Parathyroid adenoma (tissue), 2 donors: ENCODE results near the gene MGRN1.

Source experiments
- H2AFZ ChIP-seq: fragments of 300-600 bp; sonication (generic); one replicate; pipeline ENCODE4 v1.7.0; 2017; ENCODE audit warnings: antibody characterized with exemption, mild to moderate bottlenecking
- H3K27ac ChIP-seq: fragments of 300-600 bp; sonication (generic); one replicate; pipeline ENCODE4 v1.7.0; 2017
- H3K27me3 ChIP-seq: fragments of 300-600 bp; sonication (generic); one replicate; pipeline ENCODE4 v1.7.0; 2017; ENCODE audit warnings: low read length; ENCODE audit not compliant: control insufficient read depth, insufficient read depth
- H3K36me3 ChIP-seq: fragments of 300-600 bp; sonication (generic); one replicate; pipeline ENCODE4 v1.7.0; 2017; ENCODE audit warnings: low read length; ENCODE audit not compliant: control insufficient read depth, insufficient read depth
- H3K4me1 ChIP-seq: fragments of 300-600 bp; sonication (generic); one replicate; pipeline ENCODE4 v1.7.0; 2017; ENCODE audit warnings: control low read depth
- H3K4me2 ChIP-seq: fragments of 300-600 bp; sonication (generic); one replicate; pipeline ENCODE4 v1.7.0; 2017; ENCODE audit warnings: low read length
- H3K4me3 ChIP-seq: fragments of 300-600 bp; sonication (generic); one replicate; pipeline ENCODE4 v1.7.0; 2017; ENCODE audit warnings: low read depth, low read length
- H3K79me2 ChIP-seq: fragments of 300-600 bp; sonication (generic); one replicate; pipeline ENCODE4 v1.7.0; 2017; ENCODE audit warnings: control low read depth
- H3K9ac ChIP-seq: fragments of 300-600 bp; sonication (generic); one replicate; pipeline ENCODE4 v1.7.0; 2017; ENCODE audit warnings: mild to moderate bottlenecking
- H3K9me3 ChIP-seq: fragments of 300-600 bp; sonication (generic); one replicate; pipeline ENCODE4 v1.7.0; 2017; ENCODE audit warnings: low read length; ENCODE audit not compliant: control insufficient read depth
- CTCF ChIP-seq: fragments of 300-600 bp; sonication (generic); IDR thresholded peaks from one replicate; pipeline ENCODE4 v1.7.0; 2017; ENCODE audit warnings: antibody characterized with exemption, mild to moderate bottlenecking
- donor health status: primary hyperparathyroidism.

The MGRN1 gene

GRCh38 chr16:4656695-4657686 lies 32.4 kb downstream of the MGRN1 start:
- no peak for TF ChIP-seq CTCF
- H3K36me3 ChIP-seq = no peaks in the 10 kb centered on the region

GRCh38 chr16:4659363-4660353 lies 35.0 kb downstream of the MGRN1 start:
- no peak for TF ChIP-seq CTCF
- no peak overlapping the region for H3K27ac ChIP-seq
- no peak overlapping the region for H2AFZ ChIP-seq
- peaks cover 8% of the 10 kb centered on the region for H3K79me2 ChIP-seq
- H3K4me2 ChIP-seq = no peak overlapping the region
- H3K4me1 ChIP-seq = no peaks in the 10 kb centered on the region
- no peak overlapping the region for H3K4me3 ChIP-seq
- H3K36me3 ChIP-seq = no peaks in the 10 kb centered on the region
- no peak overlapping the region for H3K9ac ChIP-seq
- H3K9me3 ChIP-seq = no peaks in the 10 kb centered on the region
- H3K27me3 ChIP-seq = no peaks in the 10 kb centered on the region

More at GRCh38 chr16:4656695-4657686, 32.4 kb downstream of the MGRN1 start:
- H3K4me2 ChIP-seq = no peak overlapping the region
- H3K27ac ChIP-seq = no peak overlapping the region
- no peaks in the 10 kb centered on the region for H3K9me3 ChIP-seq
- H3K9ac ChIP-seq = no peak overlapping the region
- no peaks in the 10 kb centered on the region for H3K27me3 ChIP-seq
- H3K4me3 ChIP-seq = no peak overlapping the region
- H3K4me1 ChIP-seq = no peaks in the 10 kb centered on the region
- H3K79me2 ChIP-seq = peaks cover 8% of the 10 kb centered on the region
- H2AFZ ChIP-seq = no peak overlapping the region

- H3K4me1 ChIP-seq = no peaks in the 10 kb centered on the region
- no peaks in the 10 kb centered on the region for H3K9me3 ChIP-seq
- no peak overlapping the region for H3K9ac ChIP-seq
- H2AFZ ChIP-seq = no peak overlapping the region
- H3K4me2 ChIP-seq = no peak overlapping the region
- H3K79me2 ChIP-seq = peaks cover 8% of the 10 kb centered on the region
- no peak overlapping the region for H3K27ac ChIP-seq
- no peaks in the 10 kb centered on the region for H3K27me3 ChIP-seq
- no peak for TF ChIP-seq CTCF
- H3K36me3 ChIP-seq = no peaks in the 10 kb centered on the region
- H3K4me3 ChIP-seq = no peak overlapping the region
Observed at GRCh38 chr16:4660454-4661007, 35.9 kb downstream of the MGRN1 start.

GRCh38 chr16:4661661-4662060 lies 37.0 kb downstream of the MGRN1 start:
- Histone ChIP-seq H3K9ac (no peak overlapping the region), H3K79me2 (peaks cover 5% of the 10 kb centered on the region), H3K4me1 (no peaks in the 10 kb centered on the region), H3K27ac (no peak overlapping the region), H3K36me3 (no peaks in the 10 kb centered on the region), H2AFZ (no peak overlapping the region), H3K4me3 (no peak overlapping the region), H3K9me3 (no peaks in the 10 kb centered on the region), H3K4me2 (no peak overlapping the region), H3K27me3 (no peaks in the 10 kb centered on the region)
- TF ChIP-seq CTCF = no peak
